H9 (cell line): ENCODE results near the gene RUNDC1. TPM values are rescaled to one million over a fixed set of nuclear protein-coding genes. Genes with fewer than 3 reads are reported as not detected.

Experiments
- DNase-seq: peaks from one replicate; pipeline ENCODE4 v3.0.0-alpha.2; 2017
- H2AFZ ChIP-seq: one replicate; pipeline ENCODE4 v1.6.1; 2013; ENCODE audit warnings: mild to moderate bottlenecking, low read length, control low read depth, moderate library complexity
- H2AK5ac ChIP-seq: 2 replicates; pipeline ENCODE4 v1.6.1; 2013; ENCODE audit warnings: low read length, control low read depth, mixed read lengths; ENCODE audit not compliant: insufficient read length
- H2BK120ac ChIP-seq: one replicate; pipeline ENCODE4 v1.6.1; 2013; ENCODE audit warnings: low read depth, mild to moderate bottlenecking, low read length, control low read depth, inconsistent platforms; ENCODE audit not compliant: poor library complexity, severe bottlenecking
- H2BK12ac ChIP-seq: 2 replicates; pipeline ENCODE4 v1.6.1; 2013; ENCODE audit warnings: low read length, control low read depth, mixed read lengths, low read depth; ENCODE audit not compliant: insufficient read length
- H2BK15ac ChIP-seq: 2 replicates; pipeline ENCODE4 v1.6.1; 2013; ENCODE audit warnings: low read depth, low read length, control low read depth
- H2BK20ac ChIP-seq: one replicate; pipeline ENCODE4 v1.6.1; 2013; ENCODE audit warnings: low read depth, mild to moderate bottlenecking, low read length, control low read depth, inconsistent platforms; ENCODE audit not compliant: poor library complexity, severe bottlenecking
- H2BK5ac ChIP-seq: 2 replicates; pipeline ENCODE4 v1.6.1; 2013; ENCODE audit warnings: low read length, control low read depth, mixed read lengths; ENCODE audit not compliant: insufficient read length
- H3K14ac ChIP-seq: 2 replicates; pipeline ENCODE4 v1.6.1; 2013; ENCODE audit warnings: low read length, control low read depth; ENCODE audit not compliant: insufficient read depth
- H3K18ac ChIP-seq: 2 replicates; pipeline ENCODE4 v1.6.1; 2013; ENCODE audit warnings: low read depth, mild to moderate bottlenecking, mixed read lengths, low read length, control low read depth; ENCODE audit not compliant: insufficient read length
- H3K23ac ChIP-seq: 2 replicates; pipeline ENCODE4 v1.6.1; 2013; ENCODE audit warnings: low read length, control low read depth, mixed read lengths, low read depth; ENCODE audit not compliant: insufficient read length
- H3K23me2 ChIP-seq: 2 replicates; pipeline ENCODE4 v1.6.1; 2013; ENCODE audit warnings: low read depth, mild to moderate bottlenecking, mixed read lengths, low read length, control low read depth; ENCODE audit not compliant: insufficient read length, poor library complexity, severe bottlenecking
- H3K27ac ChIP-seq: 2 replicates; pipeline ENCODE4 v1.5.1; 2013; ENCODE audit warnings: low read length, control low read depth, mixed read lengths, low read depth; ENCODE audit not compliant: insufficient read length
- H3K27me3 ChIP-seq: 2 replicates; pipeline ENCODE4 v1.6.1; 2013; ENCODE audit warnings: low read length, control low read depth, inconsistent platforms; ENCODE audit not compliant: insufficient read depth
- H3K4ac ChIP-seq: 2 replicates; pipeline ENCODE4 v1.6.1; 2013; ENCODE audit warnings: low read depth, mild to moderate bottlenecking, control low read depth, inconsistent platforms, low read length, moderate library complexity
- H3K4me1 ChIP-seq: 2 replicates; pipeline ENCODE4 v1.6.1; 2013; ENCODE audit warnings: low read length, control low read depth, inconsistent platforms; ENCODE audit not compliant: insufficient read depth
- H3K4me2 ChIP-seq: 2 replicates; pipeline ENCODE4 v1.6.1; 2013; ENCODE audit warnings: low read length, control low read depth, mixed read lengths; ENCODE audit not compliant: insufficient read length, insufficient read depth
- H3K56ac ChIP-seq: 2 replicates; pipeline ENCODE4 v1.6.1; 2013; ENCODE audit warnings: low read depth, mild to moderate bottlenecking, mixed read lengths, low read length, control low read depth; ENCODE audit not compliant: insufficient read length
- H3K79me1 ChIP-seq: 2 replicates; pipeline ENCODE4 v1.6.1; 2013; ENCODE audit warnings: low read depth, mild to moderate bottlenecking, moderate library complexity, low read length, control low read depth, inconsistent platforms; ENCODE audit not compliant: insufficient read depth, poor library complexity, severe bottlenecking
- H3K79me2 ChIP-seq: 2 replicates; pipeline ENCODE4 v1.6.1; 2013; ENCODE audit warnings: low read length, control low read depth, inconsistent platforms; ENCODE audit not compliant: insufficient read depth
- H3K9ac ChIP-seq: 2 replicates; pipeline ENCODE4 v1.6.1; 2013; ENCODE audit warnings: low read length, control low read depth, mixed read lengths; ENCODE audit not compliant: insufficient read length; ENCODE audit errors: extremely low read depth
- H3K9me3 ChIP-seq: one replicate; pipeline ENCODE4 v1.6.1; 2013; ENCODE audit warnings: low read depth, low read length, inconsistent platforms; ENCODE audit not compliant: control insufficient read depth
- H3T11ph ChIP-seq: one replicate; pipeline ENCODE4 v1.6.1; 2013; ENCODE audit warnings: mild to moderate bottlenecking, low read length, control low read depth, inconsistent platforms
- H4K20me1 ChIP-seq: one replicate; pipeline ENCODE4 v1.6.1; 2013; ENCODE audit not compliant: control insufficient read depth, insufficient read length, insufficient read depth
- H4K5ac ChIP-seq: 2 replicates; pipeline ENCODE4 v1.6.1; 2013; ENCODE audit warnings: low read depth, mild to moderate bottlenecking, mixed read lengths, low read length, control low read depth; ENCODE audit not compliant: insufficient read length
- H4K8ac ChIP-seq: replicated peaks from 2 replicates; pipeline ENCODE4 v1.6.1; 2013; ENCODE audit warnings: low read length, control low read depth, mixed read lengths, low read depth; ENCODE audit not compliant: insufficient read length
- H4K91ac ChIP-seq: 2 replicates; pipeline ENCODE4 v1.6.1; 2013; ENCODE audit warnings: low read depth, mild to moderate bottlenecking, moderate library complexity, mixed read lengths, low read length, control low read depth; ENCODE audit not compliant: insufficient read length
- H3K27ac Mint-ChIP-seq, 3 experiments: 2 replicates in 2 of 3; 3 replicates in 1 of 3; pipeline ENCODE4 v1.8.0; 2020 to 2021; ENCODE audit warnings: mixed read lengths in 3 of 3, mild to moderate bottlenecking in 1 of 3, moderate library complexity in 1 of 3
- H3K27me3 Mint-ChIP-seq: 2 replicates; pipeline ENCODE4 v1.8.0; 2021; ENCODE audit warnings: low read depth, mild to moderate bottlenecking, moderate library complexity, mixed read lengths
- H3K36me3 Mint-ChIP-seq, 3 experiments: 2 replicates in 2 of 3; 3 replicates in 1 of 3; pipeline ENCODE4 v1.8.0; 2020 to 2021; ENCODE audit warnings: low read depth in 3 of 3, mixed read lengths in 3 of 3; ENCODE audit not compliant: insufficient read depth in 1 of 3
- H3K4me1 Mint-ChIP-seq, 2 experiments: 2 replicates each; pipeline ENCODE4 v1.8.0; 2020; ENCODE audit warnings: mixed read lengths in 2 of 2
- H3K4me3 Mint-ChIP-seq, 2 experiments: 2 replicates in 1 of 2; 3 replicates in 1 of 2; pipeline ENCODE4 v1.8.0; 2020 to 2021; ENCODE audit warnings: mild to moderate bottlenecking in 2 of 2, mixed read lengths in 2 of 2, moderate library complexity in 1 of 2
- H3K9me3 Mint-ChIP-seq, 2 experiments: 2 replicates in 1 of 2; 3 replicates in 1 of 2; pipeline ENCODE4 v1.8.0; 2020; ENCODE audit warnings: mild to moderate bottlenecking in 2 of 2, mixed read lengths in 2 of 2, moderate library complexity in 1 of 2
- WGBS: extraction: QIAGEN DNeasy Blood & Tissue Kit; methylation state at CpG from one replicate; pipeline ENCODE4 v1.1.7; 2013; ENCODE audit warnings: missing lambda C conversion rate, low lambda C conversion rate, mixed read lengths; ENCODE audit not compliant: insufficient read length; ENCODE audit errors: extremely low coverage; 5-methylcytosine and 5-hydroxymethylcytosine counted together
- total RNA-seq: library from RNA; stranded (reverse); gene quantifications from 2 replicates; pipeline ENCODE4 v1.2.1, GENCODE V29; 2021
- TF ChIP-seq, protein P1 (sequence below): fragments of 200-600 bp; sonication (generic); conservative IDR thresholded peaks from 3 replicates; pipeline ENCODE4 v1.8.0; 2021; ENCODE audit warnings: antibody characterized with exemption, mild to moderate bottlenecking

Gene RUNDC1
- total RNA-seq, 1 experiment from 2014 or later = 18.8 TPM

DNA sequence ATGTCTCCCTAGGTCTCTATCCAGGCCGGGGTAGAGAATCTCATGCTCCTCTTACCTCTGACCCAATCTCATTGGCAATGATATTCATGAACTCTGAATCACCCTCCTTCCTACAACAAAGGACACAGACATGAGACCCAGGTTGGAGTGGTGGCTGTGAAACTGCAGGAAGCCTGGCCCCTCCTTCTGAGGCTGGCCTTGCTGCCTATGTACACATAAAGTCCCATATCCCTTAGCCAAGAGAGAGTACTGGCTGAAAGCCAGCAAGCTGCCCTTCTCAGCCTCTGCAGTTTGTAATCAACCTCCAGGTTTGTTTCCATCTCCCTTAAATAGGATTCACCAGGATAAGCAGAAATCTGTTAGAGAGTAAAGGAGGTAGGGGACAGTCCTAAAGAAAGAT is 26.7 kb upstream of the RUNDC1 start:
- Histone ChIP-seq H3K9me3 (no peaks in the 10 kb centered on the region), H4K91ac (no peak overlapping the region), H3K4me1 (no peaks in the 10 kb centered on the region), H3K14ac (no peak overlapping the region), H4K5ac (no peak overlapping the region), H2BK120ac (no peak overlapping the region), H3K27me3 (no peaks in the 10 kb centered on the region), H2BK20ac (no peak overlapping the region), H3K23me2 (no peaks in the 10 kb centered on the region), H3K27ac (no peak overlapping the region), H2BK5ac (no peak overlapping the region), H3K4me2 (no peak overlapping the region), H3K79me1 (no peaks in the 10 kb centered on the region), H2BK15ac (no peak overlapping the region), H4K20me1 (no peaks in the 10 kb centered on the region), H3K4ac (no peak overlapping the region), H3K79me2 (no peaks in the 10 kb centered on the region), H3T11ph (no peak overlapping the region), H2AK5ac (no peak overlapping the region), H3K23ac (no peak overlapping the region), H2AFZ (no peak overlapping the region), H2BK12ac (no peak overlapping the region), H3K56ac (no peak overlapping the region), H4K8ac (no peak overlapping the region), H3K18ac (no peak overlapping the region), H3K9ac (no peak overlapping the region)
- DNase-seq = no peak
- no peaks in the 10 kb centered on the region for H3K4me1 Mint-ChIP-seq
- H3K27ac Mint-ChIP-seq = no peak overlapping the region
- H3K9me3 Mint-ChIP-seq = no peaks in the 10 kb centered on the region
- H3K4me3 Mint-ChIP-seq = no peak overlapping the region
- TF ChIP-seq, protein P1, sequence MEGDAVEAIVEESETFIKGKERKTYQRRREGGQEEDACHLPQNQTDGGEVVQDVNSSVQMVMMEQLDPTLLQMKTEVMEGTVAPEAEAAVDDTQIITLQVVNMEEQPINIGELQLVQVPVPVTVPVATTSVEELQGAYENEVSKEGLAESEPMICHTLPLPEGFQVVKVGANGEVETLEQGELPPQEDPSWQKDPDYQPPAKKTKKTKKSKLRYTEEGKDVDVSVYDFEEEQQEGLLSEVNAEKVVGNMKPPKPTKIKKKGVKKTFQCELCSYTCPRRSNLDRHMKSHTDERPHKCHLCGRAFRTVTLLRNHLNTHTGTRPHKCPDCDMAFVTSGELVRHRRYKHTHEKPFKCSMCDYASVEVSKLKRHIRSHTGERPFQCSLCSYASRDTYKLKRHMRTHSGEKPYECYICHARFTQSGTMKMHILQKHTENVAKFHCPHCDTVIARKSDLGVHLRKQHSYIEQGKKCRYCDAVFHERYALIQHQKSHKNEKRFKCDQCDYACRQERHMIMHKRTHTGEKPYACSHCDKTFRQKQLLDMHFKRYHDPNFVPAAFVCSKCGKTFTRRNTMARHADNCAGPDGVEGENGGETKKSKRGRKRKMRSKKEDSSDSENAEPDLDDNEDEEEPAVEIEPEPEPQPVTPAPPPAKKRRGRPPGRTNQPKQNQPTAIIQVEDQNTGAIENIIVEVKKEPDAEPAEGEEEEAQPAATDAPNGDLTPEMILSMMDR = no peak
- H3K36me3 Mint-ChIP-seq = peaks cover 45 to 80% (median 73%) of the 10 kb centered on the region in 3 experiments; a peak in 6 of 7 replicates
- WGBS = no CpG with 5 or more reads among the region's 1 CpG
- no peaks in the 10 kb centered on the region for H3K27me3 Mint-ChIP-seq
